NT2/D1 (cell line): Measurements from ENCODE around the gene SNRNP200.

Experiments used
- SUZ12 ChIP-seq: IDR thresholded peaks from 2 replicates; pipeline ENCODE4 v1.6.1; 2011; ENCODE audit not compliant: insufficient read length, insufficient read depth; ENCODE audit errors: extremely low read depth
- YY1 ChIP-seq: IDR thresholded peaks from 2 replicates; pipeline ENCODE4 v1.6.1; 2011; ENCODE audit not compliant: insufficient read length, insufficient read depth

- TF ChIP-seq SUZ12 (no peak), YY1 (no peak)
These were observed 57.5 kb downstream of the SNRNP200 start for GRCh38 chr2:96247896-96248295.
